GM12801 (cell line): ENCODE results near the gene ASPHD2.

Source experiments
- TF ChIP-seq, protein P1 (sequence below): IDR thresholded peaks from one replicate; pipeline ENCODE4 v1.5.1; 2011; ENCODE audit warnings: control low read depth; ENCODE audit not compliant: insufficient read length; ENCODE audit errors: extremely low read depth

The ASPHD2 gene

GRCh38 chr22:26404851-26405421, 24.1 kb upstream of the ASPHD2 start:
- TF ChIP-seq, protein P1, sequence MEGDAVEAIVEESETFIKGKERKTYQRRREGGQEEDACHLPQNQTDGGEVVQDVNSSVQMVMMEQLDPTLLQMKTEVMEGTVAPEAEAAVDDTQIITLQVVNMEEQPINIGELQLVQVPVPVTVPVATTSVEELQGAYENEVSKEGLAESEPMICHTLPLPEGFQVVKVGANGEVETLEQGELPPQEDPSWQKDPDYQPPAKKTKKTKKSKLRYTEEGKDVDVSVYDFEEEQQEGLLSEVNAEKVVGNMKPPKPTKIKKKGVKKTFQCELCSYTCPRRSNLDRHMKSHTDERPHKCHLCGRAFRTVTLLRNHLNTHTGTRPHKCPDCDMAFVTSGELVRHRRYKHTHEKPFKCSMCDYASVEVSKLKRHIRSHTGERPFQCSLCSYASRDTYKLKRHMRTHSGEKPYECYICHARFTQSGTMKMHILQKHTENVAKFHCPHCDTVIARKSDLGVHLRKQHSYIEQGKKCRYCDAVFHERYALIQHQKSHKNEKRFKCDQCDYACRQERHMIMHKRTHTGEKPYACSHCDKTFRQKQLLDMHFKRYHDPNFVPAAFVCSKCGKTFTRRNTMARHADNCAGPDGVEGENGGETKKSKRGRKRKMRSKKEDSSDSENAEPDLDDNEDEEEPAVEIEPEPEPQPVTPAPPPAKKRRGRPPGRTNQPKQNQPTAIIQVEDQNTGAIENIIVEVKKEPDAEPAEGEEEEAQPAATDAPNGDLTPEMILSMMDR, result no peak

- TF ChIP-seq, protein P1, result no peak
Observed at GRCh38 chr22:26406118-26406517, 22.9 kb upstream of the ASPHD2 start.

DNA sequence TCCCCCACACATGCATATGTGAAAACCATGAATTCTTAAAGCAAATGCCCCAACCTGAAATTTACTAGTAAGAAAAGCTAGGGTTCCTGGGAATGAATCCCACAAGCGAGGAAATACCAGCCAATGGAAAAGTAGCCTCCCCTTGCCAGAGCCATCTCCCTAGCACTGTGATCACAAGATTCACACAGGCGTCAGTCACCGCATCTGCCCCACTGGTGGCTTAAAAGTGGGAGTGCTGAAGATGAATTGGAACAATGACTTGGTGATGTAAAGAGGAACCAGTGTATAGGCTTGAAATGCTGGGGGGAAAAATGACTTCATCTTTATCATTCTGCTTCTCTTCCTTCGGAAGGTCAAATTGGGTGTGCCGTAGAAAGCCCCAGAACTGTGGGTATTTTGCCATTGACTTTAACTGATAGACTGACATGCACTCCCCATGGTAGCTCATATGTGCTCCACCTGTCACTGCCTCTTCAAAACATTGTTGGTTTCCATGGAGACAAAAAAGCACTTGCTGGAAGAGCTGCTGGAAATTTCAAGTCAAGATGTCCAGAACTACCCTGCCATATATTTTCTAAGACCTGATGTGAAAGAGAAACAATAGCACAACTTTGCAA, 19.2 kb upstream of the ASPHD2 start:
- TF ChIP-seq, protein P1, result no peak

DNA sequence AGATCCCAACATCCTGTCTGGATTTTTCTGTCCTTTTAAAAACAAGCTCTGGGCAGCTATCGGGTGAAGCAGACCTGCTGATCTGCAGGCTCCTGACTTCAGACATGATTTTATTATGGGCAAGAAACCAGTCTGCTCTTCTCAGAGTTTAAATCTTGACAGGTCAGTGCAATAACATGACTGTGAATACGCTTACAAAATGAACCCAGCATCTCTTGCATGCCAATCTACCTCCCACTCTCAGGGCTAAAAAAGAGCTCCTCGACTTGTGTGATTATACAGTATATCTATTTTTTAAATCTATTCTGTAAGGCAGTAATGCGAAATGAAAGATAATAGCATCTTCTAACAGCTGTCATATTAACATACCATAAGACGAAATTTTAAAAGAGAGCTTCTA, 18.7 kb upstream of the ASPHD2 start:
- TF ChIP-seq, protein P1, result no peak

- TF ChIP-seq, protein P1, result no peak
Observed at GRCh38 chr22:26414347-26414746, 14.7 kb upstream of the ASPHD2 start.

DNA sequence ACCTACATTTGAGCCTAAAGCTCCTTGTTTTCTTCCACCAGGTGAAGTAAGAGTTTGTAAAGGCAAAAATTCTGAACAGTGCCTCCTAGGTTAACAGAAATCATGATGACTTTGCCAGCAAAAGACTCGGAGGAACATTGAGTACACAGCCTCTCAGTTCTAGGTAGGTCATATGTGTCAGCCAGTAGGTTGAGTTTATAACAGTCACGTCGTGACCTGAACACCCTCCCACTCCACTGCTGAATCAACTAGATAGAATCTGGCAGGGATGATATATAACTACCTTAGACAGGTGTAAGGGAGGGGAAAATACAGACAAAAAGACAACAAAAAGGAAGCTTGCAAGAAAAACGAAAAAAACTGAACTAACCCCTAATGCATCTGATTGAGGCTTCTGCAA, 12.8 kb upstream of the ASPHD2 start:
- TF ChIP-seq, protein P1, result no peak

- TF ChIP-seq, protein P1, result no peak
Observed at GRCh38 chr22:26416670-26417276, 12.3 kb upstream of the ASPHD2 start.
